ENCODE measurements around the gene KCNMA1. TPM values are rescaled to one million over a fixed set of nuclear protein-coding genes. Genes with fewer than 3 reads are reported as not detected.

The KCNMA1 gene
- total RNA-seq, 1 experiment from 2014 or later, result 139 TPM

GRCh38 chr10:77493239-77493806 lies 144.3 kb downstream of the KCNMA1 start:
- DNase-seq (ENCODE audit: low read depth), result no peak

DNA sequence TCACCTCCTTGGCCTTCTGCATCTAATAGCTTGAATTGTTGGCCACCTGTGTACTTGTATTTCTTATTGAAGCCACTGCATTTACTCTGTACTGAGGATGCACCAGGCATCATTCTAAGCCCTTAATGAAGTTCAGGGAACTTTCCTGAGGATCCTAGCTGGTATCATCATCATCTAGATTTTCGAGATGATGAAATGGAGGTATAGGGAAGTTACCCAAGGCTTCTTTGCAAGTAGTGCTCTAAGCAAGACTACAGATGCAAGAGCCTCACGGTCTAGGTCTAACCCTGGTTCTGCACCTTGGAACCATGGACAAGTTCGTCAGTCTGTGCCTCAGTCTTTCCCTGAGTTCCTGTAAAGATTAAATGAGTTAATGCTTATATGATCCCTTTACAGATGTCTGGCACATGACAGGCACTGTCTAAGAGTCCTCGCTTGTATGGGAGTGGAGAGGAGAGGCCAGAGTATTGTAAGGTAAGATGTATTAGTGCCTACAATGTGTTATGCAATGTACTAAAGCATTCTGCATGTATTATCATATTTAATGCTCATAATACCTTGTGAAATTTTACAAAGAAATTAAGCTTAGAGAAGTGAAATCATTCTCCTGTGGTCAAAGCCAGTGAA lies 145.1 kb downstream of the KCNMA1 start:
- no peak for DNase-seq (ENCODE audit: low read depth)

DNA sequence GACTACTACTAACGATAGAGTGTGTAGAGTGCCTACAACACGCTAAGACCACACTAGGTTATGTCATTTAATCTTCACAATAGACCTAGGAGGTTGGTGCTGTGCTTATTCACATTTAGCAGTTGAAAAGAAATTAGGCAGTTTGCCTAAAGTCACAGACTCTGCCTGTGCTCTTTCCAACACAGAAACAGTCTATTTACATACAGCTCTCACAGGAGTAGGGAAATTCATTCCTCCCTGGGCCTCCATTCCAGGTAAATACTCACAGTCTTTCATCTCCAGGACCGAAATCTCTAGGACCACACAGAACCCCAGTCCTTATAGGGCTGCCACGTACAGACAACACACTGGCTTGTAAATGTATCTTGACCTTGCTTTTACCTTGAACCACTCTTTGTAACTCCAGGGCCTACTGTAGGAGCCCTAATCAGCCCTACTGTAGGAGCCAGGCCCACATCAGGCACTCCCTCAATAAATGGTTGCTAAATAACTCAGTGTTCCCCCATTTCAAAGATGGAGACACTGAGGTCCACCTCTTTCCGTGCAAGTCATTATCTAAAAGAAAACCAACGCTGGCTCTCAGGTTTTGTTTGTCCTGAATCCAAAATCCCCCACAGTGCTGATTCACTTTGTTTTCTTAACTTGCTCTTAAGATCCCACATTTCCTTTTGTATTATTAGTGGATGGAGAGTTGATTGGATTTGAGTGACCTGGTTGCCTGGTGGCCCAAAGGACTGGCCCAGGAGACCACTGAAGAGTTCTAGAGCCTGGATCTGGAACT lies 146.9 kb downstream of the KCNMA1 start:
- DNase-seq (ENCODE audit: low read depth), result no peak

DNA sequence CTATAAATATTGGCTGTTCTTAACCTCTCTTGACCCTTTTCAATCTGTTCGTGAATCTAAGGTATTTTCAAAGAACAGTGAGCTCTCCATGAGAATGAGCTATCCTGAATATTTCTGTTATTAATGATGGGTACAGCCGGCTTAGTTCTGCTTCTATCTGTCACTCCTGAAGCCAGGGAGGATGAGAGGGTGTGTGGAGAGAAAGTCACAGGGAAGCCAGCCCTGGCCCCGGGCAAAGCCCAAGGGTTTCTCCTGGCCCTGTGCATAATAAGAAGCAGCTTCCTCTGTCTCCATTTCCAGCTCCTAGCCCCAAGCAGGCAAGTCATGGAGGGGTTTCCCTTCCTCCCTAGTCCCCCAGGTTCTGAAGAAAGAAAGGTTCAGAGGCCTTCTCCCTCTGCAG lies 151.1 kb downstream of the KCNMA1 start:
- no peak for DNase-seq (ENCODE audit: low read depth)

- DNase-seq (ENCODE audit: low read depth), result no peak
Observed at GRCh38 chr10:77485847-77486246, 151.8 kb downstream of the KCNMA1 start.

DNA sequence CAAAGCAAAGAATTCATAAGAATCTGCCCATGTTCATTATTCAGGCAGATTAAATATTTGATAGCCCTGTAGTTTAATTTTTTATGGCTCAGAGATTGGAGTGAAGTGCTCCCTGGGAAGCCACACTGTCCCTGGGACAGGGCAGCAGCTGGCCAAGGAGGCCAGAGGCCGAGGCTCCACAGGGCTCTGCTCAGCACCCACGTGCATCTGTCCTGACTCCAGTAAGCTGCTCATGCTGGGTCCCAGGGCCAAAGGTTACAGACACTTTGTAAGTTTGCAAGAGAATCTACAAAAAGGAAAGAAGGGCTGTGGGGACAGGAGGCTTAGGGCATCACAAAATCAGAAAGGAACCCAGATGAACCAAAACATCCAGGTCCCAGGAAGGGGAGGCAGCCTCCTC lies 155.5 kb downstream of the KCNMA1 start:
- no peak for DNase-seq (ENCODE audit: low read depth)

DNA sequence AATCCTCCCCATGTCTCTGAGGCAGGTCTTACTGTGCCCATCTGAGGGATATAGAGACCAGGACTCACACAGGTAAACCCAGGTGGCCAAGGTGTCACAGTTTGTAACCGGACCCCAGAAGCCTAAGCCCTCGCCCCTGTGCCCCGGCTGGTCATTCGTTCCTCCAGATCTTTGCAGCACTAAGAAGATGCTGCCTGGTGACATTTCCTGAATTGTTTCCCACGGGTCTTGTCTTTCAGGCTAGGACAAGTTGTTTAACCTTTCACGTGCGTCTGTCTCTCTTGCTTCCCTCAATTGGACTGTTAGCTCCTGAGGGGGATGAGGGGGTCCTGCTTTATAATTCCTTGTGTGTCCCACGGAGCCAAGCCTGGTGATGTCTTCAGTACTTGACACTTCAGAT lies 158.0 kb downstream of the KCNMA1 start:
- DNase-seq (ENCODE audit: low read depth), result no peak

GRCh38 chr10:77478962-77479359 lies 158.6 kb downstream of the KCNMA1 start:
- no peak for DNase-seq (ENCODE audit: low read depth)

DNA sequence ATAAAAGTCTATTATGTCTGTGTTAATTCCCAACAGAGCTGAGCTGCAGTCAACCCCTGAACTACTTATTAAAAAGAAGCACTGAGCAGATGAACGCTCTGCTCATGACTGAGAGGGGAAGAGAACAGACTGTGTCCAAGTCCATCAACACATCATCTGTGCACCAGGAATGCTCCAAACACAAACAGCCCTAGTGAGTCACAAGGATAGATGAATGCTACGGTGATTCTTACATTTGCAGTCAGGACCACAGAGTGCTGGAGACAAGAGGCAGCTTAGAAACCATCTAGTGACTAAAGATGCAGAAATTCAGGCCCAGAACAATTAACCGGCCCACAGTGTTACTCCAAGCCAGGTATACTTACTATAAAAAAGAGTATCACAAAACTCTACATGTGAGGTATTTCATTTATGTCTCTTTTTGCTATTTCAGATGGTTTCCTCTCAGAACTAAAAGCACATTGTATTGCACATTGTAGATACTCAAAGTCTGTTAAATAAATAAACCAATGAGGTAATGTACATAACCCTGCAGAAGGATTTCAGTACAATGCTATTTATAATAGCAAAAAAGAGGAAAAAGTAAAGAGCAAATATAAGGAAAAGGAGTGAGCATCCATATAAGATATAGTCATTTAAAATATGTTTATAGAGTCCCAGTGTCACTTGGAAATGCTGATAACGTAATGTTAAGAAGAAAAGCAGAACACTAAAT lies 159.2 kb downstream of the KCNMA1 start:
- DNase-seq (ENCODE audit: low read depth), result peak; percentile 88

DNA sequence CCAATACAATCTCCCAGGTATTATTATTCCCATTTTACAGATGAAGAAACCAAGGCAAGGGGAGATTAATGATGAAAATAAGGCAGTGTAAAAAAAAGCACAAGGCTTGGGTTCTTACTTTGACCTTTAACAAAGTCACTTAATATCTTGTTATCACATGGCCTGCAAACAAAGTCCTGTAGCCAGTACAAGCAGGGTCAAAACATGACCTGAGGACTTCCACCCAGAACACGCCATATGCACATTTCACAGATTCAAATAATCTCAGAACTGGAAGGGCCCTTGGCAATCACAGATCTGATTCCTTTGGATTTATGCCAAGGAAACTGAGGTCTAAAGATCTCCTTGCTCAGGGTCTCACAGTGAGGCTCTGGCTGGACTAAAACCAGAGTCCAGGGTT lies 162.1 kb downstream of the KCNMA1 start:
- DNase-seq (ENCODE audit: low read depth), result no peak

- DNase-seq (ENCODE audit: low read depth), result no peak
Observed at GRCh38 chr10:77474939-77475338, 162.7 kb downstream of the KCNMA1 start.

DNA sequence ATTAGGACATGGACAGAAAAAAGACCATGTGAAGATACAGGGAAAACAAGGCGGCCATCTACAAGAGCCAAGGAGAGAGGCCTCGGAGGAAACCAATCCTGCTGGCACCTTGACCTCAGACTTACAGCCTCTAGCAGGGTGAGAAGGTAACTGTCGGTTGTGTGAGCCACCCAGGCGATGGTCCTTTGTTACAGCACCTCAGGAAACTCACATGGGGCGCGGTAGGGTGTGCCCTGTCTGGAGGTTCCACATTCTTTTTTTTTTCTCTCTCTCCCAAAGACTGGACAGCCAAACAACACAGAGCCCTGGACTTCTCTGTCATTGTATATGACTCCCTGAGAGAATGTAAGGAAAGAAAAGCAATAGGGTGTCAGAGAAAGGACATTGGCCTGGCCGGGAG lies 163.2 kb downstream of the KCNMA1 start:
- DNase-seq (ENCODE audit: low read depth), result no peak

- DNase-seq (ENCODE audit: low read depth), result no peak
Observed at GRCh38 chr10:77472146-77472545, 165.5 kb downstream of the KCNMA1 start.

DNA sequence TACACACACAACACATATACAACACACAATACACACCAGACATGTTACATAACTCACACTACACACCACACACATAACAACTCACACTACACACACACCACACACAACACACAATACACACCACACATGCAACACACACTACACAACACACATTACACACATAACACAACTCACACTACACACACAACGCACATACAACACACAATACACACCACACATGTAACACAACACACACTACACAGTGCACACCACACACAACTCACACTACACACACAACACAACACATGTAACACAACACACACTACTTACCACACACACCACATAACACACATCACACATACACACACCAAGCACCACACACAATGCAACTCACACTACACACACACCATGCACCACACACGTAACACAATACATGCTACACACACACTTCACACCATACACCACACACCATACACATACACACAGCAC lies 166.5 kb downstream of the KCNMA1 start:
- DNase-seq (ENCODE audit: low read depth), result no peak

DNA sequence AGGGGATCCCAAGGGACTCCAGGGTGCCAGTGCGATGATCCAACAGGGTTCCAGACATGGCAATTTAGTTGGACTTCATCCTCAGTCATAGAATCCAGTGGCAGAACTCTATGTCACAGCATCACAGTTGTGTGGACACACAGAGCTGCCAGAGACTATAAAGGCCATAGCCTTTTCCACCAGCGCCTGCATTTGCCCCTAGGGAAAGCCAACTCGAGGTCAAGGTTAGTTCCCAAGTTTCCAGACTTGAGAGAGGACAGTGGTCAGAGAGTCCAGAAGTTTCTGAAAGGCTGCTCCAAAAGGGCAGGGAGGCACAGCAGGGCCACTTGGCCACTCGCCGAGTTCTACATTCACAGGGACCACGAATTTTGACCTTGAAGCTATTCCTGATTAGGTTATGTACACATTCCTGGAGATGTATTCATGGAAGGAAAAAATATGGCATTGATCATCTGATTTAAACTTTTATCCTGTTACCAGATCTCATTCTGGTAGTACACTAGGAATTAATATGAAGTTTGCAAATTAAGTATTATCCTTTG lies 170.1 kb downstream of the KCNMA1 start:
- no peak for DNase-seq (ENCODE audit: low read depth)

GRCh38 chr10:77463967-77464745 lies 173.5 kb downstream of the KCNMA1 start:
- peak; percentile 45 for DNase-seq (ENCODE audit: low read depth)

GRCh38 chr10:77463499-77463898 lies 174.1 kb downstream of the KCNMA1 start:
- no peak for DNase-seq (ENCODE audit: low read depth)

GRCh38 chr10:77461636-77462296 lies 175.8 kb downstream of the KCNMA1 start:
- no peak for DNase-seq (ENCODE audit: low read depth)

- no peak for DNase-seq (ENCODE audit: low read depth)
Observed at GRCh38 chr10:77459905-77460304, 177.7 kb downstream of the KCNMA1 start.

DNA sequence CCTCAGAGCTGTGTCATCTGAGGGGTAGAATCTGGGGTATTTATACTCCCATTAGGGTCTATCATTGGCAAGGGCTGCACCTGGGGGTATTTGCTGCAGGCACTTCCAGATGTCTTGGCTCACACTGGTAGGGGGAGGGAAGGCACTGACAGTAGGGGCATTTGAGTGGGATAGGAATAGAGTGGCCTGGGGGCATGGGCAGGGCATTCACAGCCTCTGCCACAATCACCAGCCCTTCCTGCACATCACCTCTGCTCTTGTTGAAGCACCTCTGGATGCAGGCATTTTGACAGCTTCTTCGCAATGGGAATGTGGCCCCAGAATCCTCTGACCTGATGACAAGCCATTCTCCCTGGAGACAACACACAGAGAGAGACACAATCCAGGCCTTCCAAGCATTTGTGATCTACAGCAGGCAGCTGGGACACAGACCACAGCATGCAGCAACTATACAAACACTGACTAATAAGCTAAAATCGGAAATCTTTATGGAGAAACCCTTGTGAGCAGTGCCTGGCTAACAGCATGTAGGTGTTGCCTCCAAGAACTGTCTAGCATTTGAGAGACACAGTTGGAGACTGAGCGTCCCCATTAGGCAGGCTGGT lies 178.5 kb downstream of the KCNMA1 start:
- peak; percentile 39 for DNase-seq (ENCODE audit: low read depth)

All from HT1080 (cell line).